ENCODE results near the gene OR5F1.

Gene OR5F1

GRCh38 chr11:55967914-55968313 is 26.5 kb downstream of the OR5F1 start:
- TF ChIP-seq, protein P1, sequence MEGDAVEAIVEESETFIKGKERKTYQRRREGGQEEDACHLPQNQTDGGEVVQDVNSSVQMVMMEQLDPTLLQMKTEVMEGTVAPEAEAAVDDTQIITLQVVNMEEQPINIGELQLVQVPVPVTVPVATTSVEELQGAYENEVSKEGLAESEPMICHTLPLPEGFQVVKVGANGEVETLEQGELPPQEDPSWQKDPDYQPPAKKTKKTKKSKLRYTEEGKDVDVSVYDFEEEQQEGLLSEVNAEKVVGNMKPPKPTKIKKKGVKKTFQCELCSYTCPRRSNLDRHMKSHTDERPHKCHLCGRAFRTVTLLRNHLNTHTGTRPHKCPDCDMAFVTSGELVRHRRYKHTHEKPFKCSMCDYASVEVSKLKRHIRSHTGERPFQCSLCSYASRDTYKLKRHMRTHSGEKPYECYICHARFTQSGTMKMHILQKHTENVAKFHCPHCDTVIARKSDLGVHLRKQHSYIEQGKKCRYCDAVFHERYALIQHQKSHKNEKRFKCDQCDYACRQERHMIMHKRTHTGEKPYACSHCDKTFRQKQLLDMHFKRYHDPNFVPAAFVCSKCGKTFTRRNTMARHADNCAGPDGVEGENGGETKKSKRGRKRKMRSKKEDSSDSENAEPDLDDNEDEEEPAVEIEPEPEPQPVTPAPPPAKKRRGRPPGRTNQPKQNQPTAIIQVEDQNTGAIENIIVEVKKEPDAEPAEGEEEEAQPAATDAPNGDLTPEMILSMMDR (IDR thresholded peaks at IDR 0.05; ENCODE audit: unreplicated experiment in 3 of 3): no peak
- Mint-ChIP-seq H3K4me3 (no peak overlapping the region), H3K27ac (no peak overlapping the region), H3K36me3 (ENCODE audit: low read depth) (no peaks in the 10 kb centered on the region), H3K4me1 (no peaks in the 10 kb centered on the region), H3K27me3 (ENCODE audit: low read depth) (peaks cover 3% of the 10 kb centered on the region), H3K9me3 (no peaks in the 10 kb centered on the region)

GRCh38 chr11:55966391-55966790 is 28.0 kb downstream of the OR5F1 start:
- Mint-ChIP-seq H3K36me3 (ENCODE audit: low read depth) (no peaks in the 10 kb centered on the region), H3K9me3 (no peaks in the 10 kb centered on the region), H3K27me3 (ENCODE audit: low read depth) (no peaks in the 10 kb centered on the region), H3K4me1 (no peaks in the 10 kb centered on the region), H3K27ac (no peak overlapping the region), H3K4me3 (no peak overlapping the region)
- TF ChIP-seq, protein P1 (IDR thresholded peaks at IDR 0.05; ENCODE audit: unreplicated experiment in 3 of 3): no peak

DNA sequence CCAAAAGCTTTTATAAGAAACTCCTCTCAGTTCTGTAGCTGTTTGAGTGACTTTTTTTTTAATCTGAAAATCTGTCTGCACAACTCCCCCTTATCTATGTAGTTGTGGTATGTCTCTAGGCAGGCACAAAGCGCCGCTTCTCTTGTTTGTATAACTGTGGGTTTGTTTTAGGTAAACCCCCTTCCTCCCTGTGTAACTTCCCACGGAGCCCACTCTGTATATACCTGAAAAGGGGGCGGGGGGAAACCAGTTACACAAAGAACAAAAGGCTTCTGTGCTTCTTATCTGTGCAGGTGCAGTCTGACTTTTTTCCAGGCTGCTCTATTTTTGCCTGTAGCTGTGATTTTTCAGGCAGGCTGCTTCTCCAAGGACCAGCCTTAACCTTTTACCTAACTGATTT is 37.9 kb downstream of the OR5F1 start:
- TF ChIP-seq, protein P1 (IDR thresholded peaks at IDR 0.05; ENCODE audit: unreplicated experiment in 3 of 3): no peak
- Mint-ChIP-seq H3K4me1 (no peaks in the 10 kb centered on the region), H3K4me3 (no peak overlapping the region), H3K27me3 (ENCODE audit: low read depth) (no peaks in the 10 kb centered on the region), H3K36me3 (ENCODE audit: low read depth) (no peaks in the 10 kb centered on the region), H3K27ac (no peak overlapping the region), H3K9me3 (no peaks in the 10 kb centered on the region)

GRCh38 chr11:55949330-55949729 is 45.1 kb downstream of the OR5F1 start:
- Mint-ChIP-seq H3K27ac (no peak overlapping the region), H3K36me3 (ENCODE audit: low read depth) (no peaks in the 10 kb centered on the region), H3K4me1 (no peaks in the 10 kb centered on the region), H3K4me3 (no peak overlapping the region), H3K27me3 (ENCODE audit: low read depth) (no peaks in the 10 kb centered on the region), H3K9me3 (no peaks in the 10 kb centered on the region)
- TF ChIP-seq, protein P1 (IDR thresholded peaks at IDR 0.05; ENCODE audit: unreplicated experiment in 3 of 3): no peak
